Neural cell (in vitro differentiated cells): ENCODE measurements around the gene LRBA. TPM values are rescaled to one million over a fixed set of nuclear protein-coding genes. Genes with fewer than 3 reads are reported as not detected.

Source experiments
- H2AFZ ChIP-seq: fragments of 200-600, 300-800 bp; sonication (generic), shearing (Covaris generic); 2 replicates; pipeline ENCODE4 v1.6.0; 2014; ENCODE audit warnings: low read depth, mild to moderate bottlenecking, antibody characterized with exemption, low read length, moderate library complexity
- H3F3A ChIP-seq: fragments of 200-600 bp; shearing (Covaris generic); 2 replicates; pipeline ENCODE4 v1.6.1; 2016; ENCODE audit warnings: mild to moderate bottlenecking, moderate library complexity, mixed read lengths, antibody characterized with exemption, low read length; ENCODE audit not compliant: insufficient read depth, poor library complexity, severe bottlenecking
- H3K27ac ChIP-seq: fragments of 200-600, 300-800 bp; sonication (generic), shearing (Covaris generic); 2 replicates; pipeline ENCODE4 v1.5.1; 2014; ENCODE audit warnings: mild to moderate bottlenecking, low read length, moderate library complexity
- H3K27me3 ChIP-seq: fragments of 300-800, 200-600 bp; sonication (generic), shearing (Covaris generic); 2 replicates; pipeline ENCODE4 v1.6.0; 2014; ENCODE audit warnings: mild to moderate bottlenecking, low read depth, low read length, moderate library complexity; ENCODE audit not compliant: insufficient read depth
- H3K36me3 ChIP-seq: fragments of 300-800, 200-600 bp; sonication (generic), shearing (Covaris generic); 2 replicates; pipeline ENCODE4 v1.5.1; 2014; ENCODE audit warnings: mild to moderate bottlenecking, antibody characterized with exemption, low read length, moderate library complexity; ENCODE audit not compliant: insufficient read depth
- H3K4me2 ChIP-seq: fragments of 300-800, 200-600 bp; sonication (generic), shearing (Covaris generic); 2 replicates; pipeline ENCODE4 v1.6.0; 2014; ENCODE audit warnings: mild to moderate bottlenecking, low read length
- H3K4me3 ChIP-seq: fragments of 300-800, 200-600 bp; sonication (generic), shearing (Covaris generic); 2 replicates; pipeline ENCODE4 v1.5.1; 2014; ENCODE audit warnings: mild to moderate bottlenecking, low read length, moderate library complexity
- H3K79me2 ChIP-seq: fragments of 200-600 bp; shearing (Covaris generic); replicated peaks from 2 replicates; pipeline ENCODE4 v1.6.0; 2014; ENCODE audit warnings: mild to moderate bottlenecking, low read length, moderate library complexity; ENCODE audit not compliant: insufficient read depth
- H3K9ac ChIP-seq: fragments of 300-800, 200-600 bp; sonication (generic), shearing (Covaris generic); 2 replicates; pipeline ENCODE4 v1.6.1; 2016; ENCODE audit warnings: mild to moderate bottlenecking, low read length, mixed read lengths
- H3K9me2 ChIP-seq: fragments of 200-600 bp; shearing (Covaris generic); 2 replicates; pipeline ENCODE4 v1.6.1; 2016; ENCODE audit warnings: mild to moderate bottlenecking, low read length, mixed read lengths; ENCODE audit not compliant: insufficient read depth
- H3K9me3 ChIP-seq: fragments of 200-600, 300-800 bp; sonication (generic), shearing (Covaris generic); 2 replicates; pipeline ENCODE4 v1.6.1; 2016; ENCODE audit warnings: mild to moderate bottlenecking, mixed run types, low read length, moderate library complexity, mixed read lengths
- H4K20me1 ChIP-seq: fragments of 200-600 bp; shearing (Covaris generic); 2 replicates; pipeline ENCODE4 v1.6.1; 2016; ENCODE audit warnings: mild to moderate bottlenecking, mixed run types; ENCODE audit not compliant: insufficient read depth
- EP300 ChIP-seq: fragments of 450-650 bp; conservative IDR thresholded peaks from 2 replicates; pipeline ENCODE4 v1.6.1; 2014; ENCODE audit warnings: antibody characterized with exemption, mild to moderate bottlenecking, moderate library complexity; ENCODE audit not compliant: poor library complexity, severe bottlenecking
- EZH2 ChIP-seq: fragments of 200-600, 300-800 bp; shearing (Covaris generic), sonication (generic); IDR thresholded peaks from 2 replicates; pipeline ENCODE4 v1.6.1; 2014; ENCODE audit warnings: antibody characterized with exemption, low read length, borderline replicate concordance, mild to moderate bottlenecking; ENCODE audit not compliant: insufficient read depth, poor library complexity, severe bottlenecking
- MXI1 ChIP-seq: fragments of 450-650 bp; conservative IDR thresholded peaks from 2 replicates; pipeline ENCODE4 v1.6.1; 2014; ENCODE audit warnings: antibody characterized with exemption, mild to moderate bottlenecking; ENCODE audit not compliant: poor library complexity, severe bottlenecking
- POLR2AphosphoS5 ChIP-seq: IDR thresholded peaks from 2 replicates; pipeline ENCODE4 v1.6.1; 2012
- RAD21 ChIP-seq: fragments of 450-650 bp; conservative IDR thresholded peaks from 2 replicates; pipeline ENCODE4 v1.6.1; 2014; ENCODE audit warnings: antibody characterized with exemption, mild to moderate bottlenecking, moderate library complexity
- SMC3 ChIP-seq: fragments of 450-650 bp; conservative IDR thresholded peaks from 2 replicates; pipeline ENCODE4 v1.6.1; 2014; ENCODE audit warnings: antibody characterized with exemption, mild to moderate bottlenecking, moderate library complexity; ENCODE audit not compliant: poor library complexity
- TAF1 ChIP-seq: IDR thresholded peaks from 2 replicates; pipeline ENCODE4 v1.6.1; 2012; ENCODE audit warnings: low read depth
- polyA plus RNA-seq: library from polyadenylated mRNA; depleted of rRNA; stranded (reverse); fragments of >200 nt; gene quantifications from 2 replicates; pipeline ENCODE4 v1.2.3, GENCODE V29; 2014
- TF ChIP-seq, protein P1 (sequence below): IDR thresholded peaks from 2 replicates; pipeline ENCODE4 v1.6.1; 2012; ENCODE audit warnings: borderline replicate concordance
- TF ChIP-seq, protein P2 (sequence below): fragments of 450-650 bp; IDR thresholded peaks from 2 replicates; pipeline ENCODE4 v1.5.1; 2014; ENCODE audit warnings: antibody characterized with exemption, mild to moderate bottlenecking, moderate library complexity; ENCODE audit not compliant: poor library complexity, severe bottlenecking

The LRBA gene
- polyA plus RNA-seq, 1 donor from 2014 or later = 7.1 TPM

DNA sequence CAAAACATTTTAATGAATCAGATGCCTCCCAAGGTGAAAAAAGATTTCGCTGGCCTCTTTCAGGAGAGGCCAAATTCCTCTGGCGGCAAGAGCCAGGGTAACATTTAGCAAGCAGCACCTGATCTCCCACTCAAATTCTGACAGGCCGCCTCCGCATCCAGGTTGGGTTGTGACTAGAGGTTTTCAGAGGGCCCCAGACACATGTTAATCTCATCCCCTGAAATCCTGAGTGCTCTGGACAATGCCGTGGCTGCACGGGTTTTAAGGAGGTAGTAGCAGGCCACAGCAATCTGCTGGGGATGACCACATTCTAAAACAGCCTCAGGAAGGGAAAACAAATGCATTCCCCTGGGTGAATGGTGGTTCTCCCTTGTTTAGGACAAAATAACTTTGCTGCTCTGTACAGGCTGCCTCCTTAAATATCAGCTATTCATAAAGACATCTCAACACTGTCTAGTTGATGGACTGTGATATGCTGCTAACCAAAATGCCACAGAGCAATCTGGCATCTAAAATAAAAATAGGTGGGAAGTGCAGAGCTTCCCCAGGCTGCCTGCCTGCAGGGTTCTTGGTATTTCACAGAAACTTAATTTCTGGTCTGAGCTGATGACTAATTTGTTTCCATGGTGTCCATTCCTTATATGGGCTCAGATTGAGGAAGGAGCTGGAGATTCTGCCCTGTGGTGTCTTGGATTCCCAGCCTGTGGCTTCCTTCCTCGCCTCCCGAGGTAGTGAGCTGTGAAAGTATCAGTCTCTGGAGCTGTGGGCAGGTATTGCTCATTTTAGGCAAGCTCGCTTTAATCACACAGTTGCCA is 734.8 kb downstream of the LRBA start:
- H3K9me2 ChIP-seq = no peaks in the 10 kb centered on the region
- TF ChIP-seq SMC3 (no peak), TAF1 (no peak), POLR2AphosphoS5 (no peak), EP300 (no peak), EZH2 (no peak), MXI1 (no peak), RAD21 (no peak)
- TF ChIP-seq, protein P1, sequence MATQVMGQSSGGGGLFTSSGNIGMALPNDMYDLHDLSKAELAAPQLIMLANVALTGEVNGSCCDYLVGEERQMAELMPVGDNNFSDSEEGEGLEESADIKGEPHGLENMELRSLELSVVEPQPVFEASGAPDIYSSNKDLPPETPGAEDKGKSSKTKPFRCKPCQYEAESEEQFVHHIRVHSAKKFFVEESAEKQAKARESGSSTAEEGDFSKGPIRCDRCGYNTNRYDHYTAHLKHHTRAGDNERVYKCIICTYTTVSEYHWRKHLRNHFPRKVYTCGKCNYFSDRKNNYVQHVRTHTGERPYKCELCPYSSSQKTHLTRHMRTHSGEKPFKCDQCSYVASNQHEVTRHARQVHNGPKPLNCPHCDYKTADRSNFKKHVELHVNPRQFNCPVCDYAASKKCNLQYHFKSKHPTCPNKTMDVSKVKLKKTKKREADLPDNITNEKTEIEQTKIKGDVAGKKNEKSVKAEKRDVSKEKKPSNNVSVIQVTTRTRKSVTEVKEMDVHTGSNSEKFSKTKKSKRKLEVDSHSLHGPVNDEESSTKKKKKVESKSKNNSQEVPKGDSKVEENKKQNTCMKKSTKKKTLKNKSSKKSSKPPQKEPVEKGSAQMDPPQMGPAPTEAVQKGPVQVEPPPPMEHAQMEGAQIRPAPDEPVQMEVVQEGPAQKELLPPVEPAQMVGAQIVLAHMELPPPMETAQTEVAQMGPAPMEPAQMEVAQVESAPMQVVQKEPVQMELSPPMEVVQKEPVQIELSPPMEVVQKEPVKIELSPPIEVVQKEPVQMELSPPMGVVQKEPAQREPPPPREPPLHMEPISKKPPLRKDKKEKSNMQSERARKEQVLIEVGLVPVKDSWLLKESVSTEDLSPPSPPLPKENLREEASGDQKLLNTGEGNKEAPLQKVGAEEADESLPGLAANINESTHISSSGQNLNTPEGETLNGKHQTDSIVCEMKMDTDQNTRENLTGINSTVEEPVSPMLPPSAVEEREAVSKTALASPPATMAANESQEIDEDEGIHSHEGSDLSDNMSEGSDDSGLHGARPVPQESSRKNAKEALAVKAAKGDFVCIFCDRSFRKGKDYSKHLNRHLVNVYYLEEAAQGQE = no peak
- TF ChIP-seq, protein P2, sequence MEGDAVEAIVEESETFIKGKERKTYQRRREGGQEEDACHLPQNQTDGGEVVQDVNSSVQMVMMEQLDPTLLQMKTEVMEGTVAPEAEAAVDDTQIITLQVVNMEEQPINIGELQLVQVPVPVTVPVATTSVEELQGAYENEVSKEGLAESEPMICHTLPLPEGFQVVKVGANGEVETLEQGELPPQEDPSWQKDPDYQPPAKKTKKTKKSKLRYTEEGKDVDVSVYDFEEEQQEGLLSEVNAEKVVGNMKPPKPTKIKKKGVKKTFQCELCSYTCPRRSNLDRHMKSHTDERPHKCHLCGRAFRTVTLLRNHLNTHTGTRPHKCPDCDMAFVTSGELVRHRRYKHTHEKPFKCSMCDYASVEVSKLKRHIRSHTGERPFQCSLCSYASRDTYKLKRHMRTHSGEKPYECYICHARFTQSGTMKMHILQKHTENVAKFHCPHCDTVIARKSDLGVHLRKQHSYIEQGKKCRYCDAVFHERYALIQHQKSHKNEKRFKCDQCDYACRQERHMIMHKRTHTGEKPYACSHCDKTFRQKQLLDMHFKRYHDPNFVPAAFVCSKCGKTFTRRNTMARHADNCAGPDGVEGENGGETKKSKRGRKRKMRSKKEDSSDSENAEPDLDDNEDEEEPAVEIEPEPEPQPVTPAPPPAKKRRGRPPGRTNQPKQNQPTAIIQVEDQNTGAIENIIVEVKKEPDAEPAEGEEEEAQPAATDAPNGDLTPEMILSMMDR = no peak
- no peaks in the 10 kb centered on the region for H3F3A ChIP-seq
- H2AFZ ChIP-seq = no peak overlapping the region
- no peak overlapping the region for H3K9ac ChIP-seq
- peak overlapping the region; percentile 25 for H3K4me2 ChIP-seq
- no peak overlapping the region for H3K27ac ChIP-seq
- H4K20me1 ChIP-seq = no peaks in the 10 kb centered on the region
- H3K9me3 ChIP-seq = no peaks in the 10 kb centered on the region
- peak overlapping the region; percentile 32 for H3K4me3 ChIP-seq
- no peaks in the 10 kb centered on the region for H3K36me3 ChIP-seq
- H3K79me2 ChIP-seq = no peaks in the 10 kb centered on the region
- H3K27me3 ChIP-seq = no peaks in the 10 kb centered on the region

DNA sequence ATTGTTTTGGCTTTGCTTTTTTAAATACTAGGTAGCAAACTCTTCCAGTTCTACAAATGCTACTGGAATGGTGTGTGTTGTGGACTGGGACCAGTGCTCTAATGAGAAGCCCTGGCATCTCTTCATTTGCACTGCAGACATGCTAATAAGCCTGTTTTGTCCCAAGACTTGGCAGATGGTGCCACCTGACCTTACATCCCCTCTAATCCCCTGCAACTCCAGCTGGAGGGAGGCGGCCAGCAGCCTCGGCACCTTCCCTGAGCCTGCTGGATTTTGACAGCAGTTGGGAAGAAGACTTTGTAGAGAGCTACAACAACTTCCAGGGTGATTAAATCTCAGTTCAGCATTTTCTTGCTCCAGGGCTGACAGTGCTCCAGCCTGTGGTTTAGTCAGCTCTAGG is 736.9 kb downstream of the LRBA start:
- no peak for TF ChIP-seq POLR2AphosphoS5
- no peak for TF ChIP-seq EZH2
- no peaks in the 10 kb centered on the region for H4K20me1 ChIP-seq
- no peak overlapping the region for H3K9ac ChIP-seq
- H3K27me3 ChIP-seq = no peaks in the 10 kb centered on the region
- H3K4me3 ChIP-seq = no peak overlapping the region
- no peak overlapping the region for H2AFZ ChIP-seq
- H3K9me3 ChIP-seq = no peaks in the 10 kb centered on the region
- no peak overlapping the region for H3K4me2 ChIP-seq
- no peaks in the 10 kb centered on the region for H3K9me2 ChIP-seq
- H3K27ac ChIP-seq = no peak overlapping the region
- no peaks in the 10 kb centered on the region for H3F3A ChIP-seq
- H3K36me3 ChIP-seq = no peaks in the 10 kb centered on the region
- no peaks in the 10 kb centered on the region for H3K79me2 ChIP-seq
